ENCODE data around the gene KRT72.

DNA sequence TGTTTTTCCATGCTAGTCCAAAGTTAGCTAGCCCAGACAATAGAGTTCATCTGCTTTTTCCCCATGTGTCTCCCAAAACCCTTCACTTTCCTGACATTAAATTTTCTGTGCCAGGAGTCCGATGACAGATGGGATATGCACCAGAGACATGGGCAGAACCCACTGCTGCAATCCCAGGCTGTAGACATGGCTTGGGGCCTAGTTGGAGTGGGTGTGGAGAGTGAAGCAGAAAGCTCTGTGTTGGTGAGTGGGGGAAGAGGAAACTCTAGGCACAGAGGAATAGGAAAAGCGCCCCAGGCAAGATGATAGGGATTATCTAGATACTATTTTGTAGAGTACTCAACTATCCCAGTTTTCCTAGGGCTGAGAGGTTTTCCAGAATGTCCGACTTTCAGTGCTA lies 22.8 kb downstream of the KRT72 start:
- TF ChIP-seq, protein P1, sequence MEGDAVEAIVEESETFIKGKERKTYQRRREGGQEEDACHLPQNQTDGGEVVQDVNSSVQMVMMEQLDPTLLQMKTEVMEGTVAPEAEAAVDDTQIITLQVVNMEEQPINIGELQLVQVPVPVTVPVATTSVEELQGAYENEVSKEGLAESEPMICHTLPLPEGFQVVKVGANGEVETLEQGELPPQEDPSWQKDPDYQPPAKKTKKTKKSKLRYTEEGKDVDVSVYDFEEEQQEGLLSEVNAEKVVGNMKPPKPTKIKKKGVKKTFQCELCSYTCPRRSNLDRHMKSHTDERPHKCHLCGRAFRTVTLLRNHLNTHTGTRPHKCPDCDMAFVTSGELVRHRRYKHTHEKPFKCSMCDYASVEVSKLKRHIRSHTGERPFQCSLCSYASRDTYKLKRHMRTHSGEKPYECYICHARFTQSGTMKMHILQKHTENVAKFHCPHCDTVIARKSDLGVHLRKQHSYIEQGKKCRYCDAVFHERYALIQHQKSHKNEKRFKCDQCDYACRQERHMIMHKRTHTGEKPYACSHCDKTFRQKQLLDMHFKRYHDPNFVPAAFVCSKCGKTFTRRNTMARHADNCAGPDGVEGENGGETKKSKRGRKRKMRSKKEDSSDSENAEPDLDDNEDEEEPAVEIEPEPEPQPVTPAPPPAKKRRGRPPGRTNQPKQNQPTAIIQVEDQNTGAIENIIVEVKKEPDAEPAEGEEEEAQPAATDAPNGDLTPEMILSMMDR (IDR thresholded peaks at IDR 0.05; ENCODE audit: insufficient read depth, low read length), result no peak
- no peak for TF ChIP-seq POLR2AphosphoS5 (IDR thresholded peaks at IDR 0.05; ENCODE audit: low read depth)
- no peak for TF ChIP-seq SPI1 (IDR thresholded peaks at IDR 0.05; ENCODE audit: borderline replicate concordance, low read depth)
